HL-60 (cell line): ENCODE measurements around the gene HMGCS2.

Source experiments
- DNase-seq, 2 experiments: peaks; one replicate each; pipeline ENCODE4 v3.0.0-alpha.2; 2010 to 2020; ENCODE audit warnings: low read depth in 1 of 2, low spot score in 1 of 2
- H3K27ac ChIP-seq: fragments of 250-450 bp; sonication (Bioruptor Pico); replicated peaks from 2 replicates; pipeline ENCODE4 v1.5.1; 2020; ENCODE audit warnings: mild to moderate bottlenecking, moderate library complexity
- H3K27me3 ChIP-seq: fragments of 250-450 bp; sonication (Bioruptor Pico); 2 replicates; pipeline ENCODE4 v1.5.1; 2021; ENCODE audit warnings: mild to moderate bottlenecking, moderate library complexity; ENCODE audit not compliant: insufficient read depth, poor library complexity, severe bottlenecking
- H3K4me3 ChIP-seq: replicated peaks from 2 replicates; pipeline ENCODE4 v1.5.1; 2011; ENCODE audit warnings: mild to moderate bottlenecking, control low read depth, low read length; ENCODE audit not compliant: insufficient read depth
- GABPA ChIP-seq: IDR thresholded peaks from 2 replicates; pipeline ENCODE4 v1.6.1; 2012; ENCODE audit warnings: low read depth
- POLR2AphosphoS5 ChIP-seq: IDR thresholded peaks from 2 replicates; pipeline ENCODE4 v1.6.1; 2012; ENCODE audit warnings: low read depth
- SPI1 ChIP-seq: IDR thresholded peaks from 2 replicates; pipeline ENCODE4 v1.6.1; 2012; ENCODE audit warnings: low read depth, mild to moderate bottlenecking, borderline replicate concordance
- TF ChIP-seq, protein P1 (sequence below): IDR thresholded peaks from 2 replicates; pipeline ENCODE4 v1.6.1; 2012; ENCODE audit warnings: low read depth; ENCODE audit not compliant: insufficient replicate concordance
- TF ChIP-seq, protein P2 (sequence below): IDR thresholded peaks from one replicate; pipeline ENCODE4 v1.5.1; 2011; ENCODE audit warnings: low read length, control low read depth, inconsistent platforms; ENCODE audit not compliant: insufficient read depth

The HMGCS2 gene

DNA sequence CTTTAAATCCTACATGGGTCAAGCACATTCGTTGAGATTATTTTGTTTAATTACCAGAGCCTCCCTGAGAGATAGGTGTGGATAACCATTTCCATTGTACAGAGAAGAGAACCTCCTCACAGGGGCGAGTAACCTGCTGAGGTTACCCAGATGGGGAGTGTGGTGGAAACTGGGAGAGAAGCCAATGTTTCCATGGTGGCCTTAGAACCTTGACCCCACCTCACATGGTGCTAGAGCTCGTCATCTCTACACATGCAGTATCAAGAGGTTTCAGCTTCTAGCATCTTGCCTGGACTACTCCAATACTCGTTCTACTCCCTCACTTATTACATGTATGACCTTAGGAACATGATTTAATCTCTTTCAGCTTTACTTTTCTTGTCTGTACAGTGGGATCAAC is 37.8 kb upstream of the HMGCS2 start:
- Histone ChIP-seq H3K27me3 (no peaks in the 10 kb centered on the region), H3K4me3 (no peak overlapping the region), H3K27ac (no peak overlapping the region)
- TF ChIP-seq, protein P1, sequence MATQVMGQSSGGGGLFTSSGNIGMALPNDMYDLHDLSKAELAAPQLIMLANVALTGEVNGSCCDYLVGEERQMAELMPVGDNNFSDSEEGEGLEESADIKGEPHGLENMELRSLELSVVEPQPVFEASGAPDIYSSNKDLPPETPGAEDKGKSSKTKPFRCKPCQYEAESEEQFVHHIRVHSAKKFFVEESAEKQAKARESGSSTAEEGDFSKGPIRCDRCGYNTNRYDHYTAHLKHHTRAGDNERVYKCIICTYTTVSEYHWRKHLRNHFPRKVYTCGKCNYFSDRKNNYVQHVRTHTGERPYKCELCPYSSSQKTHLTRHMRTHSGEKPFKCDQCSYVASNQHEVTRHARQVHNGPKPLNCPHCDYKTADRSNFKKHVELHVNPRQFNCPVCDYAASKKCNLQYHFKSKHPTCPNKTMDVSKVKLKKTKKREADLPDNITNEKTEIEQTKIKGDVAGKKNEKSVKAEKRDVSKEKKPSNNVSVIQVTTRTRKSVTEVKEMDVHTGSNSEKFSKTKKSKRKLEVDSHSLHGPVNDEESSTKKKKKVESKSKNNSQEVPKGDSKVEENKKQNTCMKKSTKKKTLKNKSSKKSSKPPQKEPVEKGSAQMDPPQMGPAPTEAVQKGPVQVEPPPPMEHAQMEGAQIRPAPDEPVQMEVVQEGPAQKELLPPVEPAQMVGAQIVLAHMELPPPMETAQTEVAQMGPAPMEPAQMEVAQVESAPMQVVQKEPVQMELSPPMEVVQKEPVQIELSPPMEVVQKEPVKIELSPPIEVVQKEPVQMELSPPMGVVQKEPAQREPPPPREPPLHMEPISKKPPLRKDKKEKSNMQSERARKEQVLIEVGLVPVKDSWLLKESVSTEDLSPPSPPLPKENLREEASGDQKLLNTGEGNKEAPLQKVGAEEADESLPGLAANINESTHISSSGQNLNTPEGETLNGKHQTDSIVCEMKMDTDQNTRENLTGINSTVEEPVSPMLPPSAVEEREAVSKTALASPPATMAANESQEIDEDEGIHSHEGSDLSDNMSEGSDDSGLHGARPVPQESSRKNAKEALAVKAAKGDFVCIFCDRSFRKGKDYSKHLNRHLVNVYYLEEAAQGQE = no peak
- DNase-seq = no peak

DNA sequence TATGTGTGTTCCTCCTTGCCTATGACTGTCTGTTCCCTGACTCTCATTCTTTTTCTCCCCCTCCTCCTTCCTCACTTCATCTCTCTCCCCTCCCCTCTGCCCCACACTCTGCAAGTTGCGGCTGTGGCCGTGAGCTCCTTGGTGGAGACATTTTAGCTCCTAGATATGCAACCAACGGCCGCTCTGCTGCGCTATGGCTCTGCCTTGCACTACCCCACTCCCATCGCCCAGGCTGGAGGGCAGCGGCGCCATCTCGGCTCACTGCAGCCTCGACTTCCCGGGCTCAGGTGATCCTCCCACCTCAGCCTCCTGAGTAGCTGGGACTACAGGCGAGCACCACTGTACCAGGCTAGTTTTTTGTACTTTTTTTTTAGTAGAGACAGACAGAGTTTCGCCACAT is 37.0 kb upstream of the HMGCS2 start:
- TF ChIP-seq GABPA (no peak), POLR2AphosphoS5 (no peak), SPI1 (no peak)
- TF ChIP-seq, protein P1 = no peak
- TF ChIP-seq, protein P2, sequence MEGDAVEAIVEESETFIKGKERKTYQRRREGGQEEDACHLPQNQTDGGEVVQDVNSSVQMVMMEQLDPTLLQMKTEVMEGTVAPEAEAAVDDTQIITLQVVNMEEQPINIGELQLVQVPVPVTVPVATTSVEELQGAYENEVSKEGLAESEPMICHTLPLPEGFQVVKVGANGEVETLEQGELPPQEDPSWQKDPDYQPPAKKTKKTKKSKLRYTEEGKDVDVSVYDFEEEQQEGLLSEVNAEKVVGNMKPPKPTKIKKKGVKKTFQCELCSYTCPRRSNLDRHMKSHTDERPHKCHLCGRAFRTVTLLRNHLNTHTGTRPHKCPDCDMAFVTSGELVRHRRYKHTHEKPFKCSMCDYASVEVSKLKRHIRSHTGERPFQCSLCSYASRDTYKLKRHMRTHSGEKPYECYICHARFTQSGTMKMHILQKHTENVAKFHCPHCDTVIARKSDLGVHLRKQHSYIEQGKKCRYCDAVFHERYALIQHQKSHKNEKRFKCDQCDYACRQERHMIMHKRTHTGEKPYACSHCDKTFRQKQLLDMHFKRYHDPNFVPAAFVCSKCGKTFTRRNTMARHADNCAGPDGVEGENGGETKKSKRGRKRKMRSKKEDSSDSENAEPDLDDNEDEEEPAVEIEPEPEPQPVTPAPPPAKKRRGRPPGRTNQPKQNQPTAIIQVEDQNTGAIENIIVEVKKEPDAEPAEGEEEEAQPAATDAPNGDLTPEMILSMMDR = no peak
- Histone ChIP-seq H3K27me3 (no peaks in the 10 kb centered on the region), H3K4me3 (no peak overlapping the region), H3K27ac (no peak overlapping the region)
- no peak for DNase-seq

DNA sequence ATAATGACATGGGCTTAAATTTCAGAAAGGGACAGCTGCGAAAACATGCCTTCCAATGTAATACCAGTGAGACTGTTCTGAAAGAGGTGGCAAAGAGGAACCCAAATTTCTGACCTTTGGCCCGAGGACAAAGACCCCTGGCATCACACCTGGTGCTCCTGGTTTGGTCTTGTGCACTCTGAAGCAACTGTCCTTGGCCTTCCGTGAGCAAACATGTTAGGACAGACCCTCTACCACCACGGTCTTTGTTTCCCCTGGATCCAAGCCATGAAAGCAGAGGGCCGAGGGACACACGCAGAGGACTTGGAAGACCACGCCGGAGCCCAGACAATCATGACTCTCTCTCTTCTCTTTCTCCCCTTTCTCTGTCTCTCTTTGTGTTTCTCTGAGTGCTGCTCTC is 36.5 kb upstream of the HMGCS2 start:
- TF ChIP-seq POLR2AphosphoS5 (no peak), SPI1 (no peak), GABPA (no peak)
- TF ChIP-seq, protein P1 = no peak
- TF ChIP-seq, protein P2 = no peak
- no peak overlapping the region for H3K4me3 ChIP-seq
- DNase-seq = no peak
- no peaks in the 10 kb centered on the region for H3K27me3 ChIP-seq
- H3K27ac ChIP-seq = no peak overlapping the region

DNA sequence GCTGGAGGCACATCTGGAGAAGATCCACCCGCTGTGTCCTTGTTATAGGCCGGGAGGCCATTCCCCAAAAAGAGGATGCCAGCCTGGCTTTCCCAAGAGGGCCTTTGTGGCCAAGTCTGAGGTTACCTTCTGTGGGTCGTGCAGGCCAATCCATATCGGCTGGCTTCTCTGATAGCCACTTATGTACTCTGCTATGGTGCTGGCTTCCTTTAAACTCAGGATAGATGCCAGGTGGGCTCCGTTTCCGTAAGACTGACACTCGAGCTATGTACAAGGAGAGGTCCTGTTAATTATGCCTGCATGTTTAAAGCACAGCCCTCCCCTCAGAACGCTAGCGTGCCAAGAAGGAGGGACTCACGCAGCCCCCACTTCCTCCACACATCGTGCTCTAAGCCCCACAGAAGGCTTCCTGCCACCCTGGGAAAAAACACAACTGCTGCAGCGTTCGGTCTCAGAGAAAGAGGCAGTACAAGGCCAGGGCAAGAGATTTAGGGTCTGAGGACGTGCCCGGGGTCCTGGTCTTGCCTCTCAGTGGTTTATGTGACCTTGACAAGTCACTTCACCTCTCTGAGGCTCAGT is 31.0 kb upstream of the HMGCS2 start:
- no peak for TF ChIP-seq SPI1
- no peak for TF ChIP-seq POLR2AphosphoS5
- TF ChIP-seq, protein P2 = no peak
- no peak for TF ChIP-seq GABPA
- TF ChIP-seq, protein P1 = no peak
- DNase-seq = no peak
- no peak overlapping the region for H3K4me3 ChIP-seq

More for the DNA sequence above, 31.0 kb upstream of the HMGCS2 start:
- no peaks in the 10 kb centered on the region for H3K27me3 ChIP-seq
- H3K27ac ChIP-seq = no peak overlapping the region
